ENCODE data around the gene PA2G4. TPM values are rescaled to one million over a fixed set of nuclear protein-coding genes. Genes with fewer than 3 reads are reported as not detected.
A peak's percentile ranks its signal among the peaks of the same experiment; 100 is the strongest.

The PA2G4 gene
- total and polyA plus RNA-seq, 12 donors = 64.3 to 148 (median 74.4) TPM

DNA sequence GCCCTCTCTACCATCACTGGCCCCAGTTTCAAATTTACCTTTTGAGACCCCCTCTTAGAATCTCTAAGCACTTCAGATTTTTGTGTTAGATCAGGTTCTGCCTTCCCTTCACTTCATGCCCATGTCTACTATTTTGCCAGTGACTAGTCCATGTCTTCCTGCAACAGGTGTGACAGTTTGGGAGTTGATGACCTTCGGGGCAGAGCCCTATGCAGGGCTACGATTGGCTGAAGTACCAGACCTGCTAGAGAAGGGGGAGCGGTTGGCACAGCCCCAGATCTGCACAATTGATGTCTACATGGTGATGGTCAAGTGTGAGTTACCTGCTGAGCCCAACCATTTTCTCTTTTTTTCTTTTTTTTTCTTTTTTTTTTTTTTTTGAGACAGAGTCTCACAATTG, 5.8 kb upstream of the PA2G4 start:
- no peaks in the 10 kb centered on the region for H3K9me3 ChIP-seq
- no peak for DNase-seq
- intact Hi-C loops (cut with DNase I) = loop anchor here in 1 of 10 donors (5.0 kb wide), 1 partner anchor 41 kb away; no protein-coding TSS in a partner anchor

DNA sequence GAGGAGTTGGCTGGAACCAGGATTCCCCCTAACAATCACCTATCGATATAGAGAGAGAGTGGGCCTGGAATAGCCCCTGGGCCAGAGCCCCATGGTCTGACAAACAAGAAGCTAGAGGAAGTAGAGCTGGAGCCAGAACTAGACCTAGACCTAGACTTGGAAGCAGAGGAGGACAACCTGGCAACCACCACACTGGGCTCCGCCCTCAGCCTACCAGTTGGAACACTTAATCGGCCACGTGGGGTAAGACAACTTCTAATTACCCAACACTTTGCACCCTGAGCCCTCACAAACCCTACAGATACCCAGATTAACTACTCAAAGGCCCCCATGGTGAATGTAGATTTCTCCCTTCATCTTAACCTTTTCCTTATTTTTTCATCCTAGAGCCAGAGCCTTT, 4.6 kb upstream of the PA2G4 start:
- intact Hi-C loops (cut with DNase I) = loop anchor here in 4 of 10 donors (5.0 to 10.0 kb wide), 4 partner anchors 42 to 105 kb away; partner anchors contain the start of genes RPS26 (in 2 of the 4) and SUOX (in 1 of the 4)
- Histone ChIP-seq H3K27ac (no peak overlapping the region), H3K4me3 (no peak overlapping the region), H3K9me3 (no peaks in the 10 kb centered on the region), H3K27me3 (no peaks in the 10 kb centered on the region), H3K36me3 (no peaks in the 10 kb centered on the region), H3K4me1 (peaks cover 0 to 15% (median 10%) of the 10 kb centered on the region in 9 donors)
- DNase-seq (no peak), ATAC-seq (no peak)
- no peak for TF ChIP-seq CTCF (IDR thresholded peaks at IDR 0.05)
- WGBS, 2 donors = 87 to 92% methylated on average over 4 of the region's 4 CpGs

More for the DNA sequence above, 5.8 kb upstream of the PA2G4 start:
- no peak for ATAC-seq
- no peak for TF ChIP-seq CTCF (IDR thresholded peaks at IDR 0.05)
- Histone ChIP-seq H3K36me3 (no peaks in the 10 kb centered on the region), H3K27me3 (no peaks in the 10 kb centered on the region), H3K4me3 (no peak overlapping the region), H3K4me1 (peaks cover 0 to 14% (median 6%) of the 10 kb centered on the region in 9 donors), H3K27ac (no peak overlapping the region)
- 87 to 88% methylated on average over 3 of the region's 3 CpGs for WGBS, 2 donors

GRCh38 chr12:56101045-56101444, 3.3 kb upstream of the PA2G4 start:
- no peaks in the 10 kb centered on the region for H3K27me3 ChIP-seq
- no peak overlapping the region for H3K4me3 ChIP-seq
- no peak overlapping the region for H3K27ac ChIP-seq
- ATAC-seq (no peak), DNase-seq (no peak)
- peaks cover 6 to 26% (median 21%) of the 10 kb centered on the region in 9 donors for H3K4me1 ChIP-seq
- no peaks in the 10 kb centered on the region for H3K9me3 ChIP-seq
- H3K36me3 ChIP-seq = peaks cover 0 to 4% (median 0%) of the 10 kb centered on the region in 9 donors
- no peak for TF ChIP-seq CTCF (IDR thresholded peaks at IDR 0.05)
- intact Hi-C loops (cut with DNase I) = loop anchor here in 3 of 10 donors (5.0 to 10.0 kb wide), 3 partner anchors 54 to 106 kb away; partner anchors contain the start of genes RPS26 (in 2 of the 3) and SUOX (in 1 of the 3)
- WGBS, 2 donors = 86 to 87% methylated on average over 14 of the region's 14 CpGs

DNA sequence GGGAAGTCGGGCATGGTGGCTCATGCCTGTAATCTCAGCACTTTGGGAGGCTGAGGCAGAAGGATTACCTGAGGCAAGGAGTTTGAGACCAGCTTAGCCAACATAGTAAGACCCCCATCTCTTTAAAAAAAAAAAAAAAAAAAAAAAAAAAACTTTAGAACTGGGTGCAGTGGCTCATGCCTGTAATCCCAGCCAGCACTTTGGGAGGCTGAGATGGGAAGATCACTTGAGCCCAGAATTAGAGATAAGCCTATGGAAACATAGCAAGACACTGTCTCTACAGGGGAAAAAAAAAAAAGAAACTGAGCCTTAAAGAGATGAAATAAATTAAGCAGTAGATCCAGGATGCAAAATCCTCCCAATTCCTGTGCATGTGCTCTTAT, 1.7 kb upstream of the PA2G4 start:
- Histone ChIP-seq H3K27me3 (no peaks in the 10 kb centered on the region), H3K9me3 (no peaks in the 10 kb centered on the region), H3K27ac (peak overlapping the region in 1 of 10 donors; percentile 93), H3K4me1 (peaks cover 9 to 30% (median 25%) of the 10 kb centered on the region in 9 donors), H3K4me3 (no peak overlapping the region), H3K36me3 (peaks cover 0 to 20% (median 13%) of the 10 kb centered on the region in 9 donors)
- no peak for ATAC-seq
- no peak for DNase-seq
- TF ChIP-seq CTCF (IDR thresholded peaks at IDR 0.05) = no peak
- WGBS, 2 donors = 70 to 81% methylated on average over 1 of the region's 1 CpG
- intact Hi-C loops (cut with DNase I) = loop anchor here in 3 of 10 donors (5.0 to 10.0 kb wide), 3 partner anchors 55 to 108 kb away; partner anchors contain the start of genes RPS26 (in 2 of the 3) and SUOX (in 1 of the 3)

Measured in heart right ventricle (tissue), 16 donors.